ENCODE results near the gene SHC1. TPM values are rescaled to one million over a fixed set of nuclear protein-coding genes. Genes with fewer than 3 reads are reported as not detected.

The SHC1 gene
- polyA plus RNA-seq, 1 of the 3 experiments (the other 2 are of a cell fraction), result 338 TPM

DNA sequence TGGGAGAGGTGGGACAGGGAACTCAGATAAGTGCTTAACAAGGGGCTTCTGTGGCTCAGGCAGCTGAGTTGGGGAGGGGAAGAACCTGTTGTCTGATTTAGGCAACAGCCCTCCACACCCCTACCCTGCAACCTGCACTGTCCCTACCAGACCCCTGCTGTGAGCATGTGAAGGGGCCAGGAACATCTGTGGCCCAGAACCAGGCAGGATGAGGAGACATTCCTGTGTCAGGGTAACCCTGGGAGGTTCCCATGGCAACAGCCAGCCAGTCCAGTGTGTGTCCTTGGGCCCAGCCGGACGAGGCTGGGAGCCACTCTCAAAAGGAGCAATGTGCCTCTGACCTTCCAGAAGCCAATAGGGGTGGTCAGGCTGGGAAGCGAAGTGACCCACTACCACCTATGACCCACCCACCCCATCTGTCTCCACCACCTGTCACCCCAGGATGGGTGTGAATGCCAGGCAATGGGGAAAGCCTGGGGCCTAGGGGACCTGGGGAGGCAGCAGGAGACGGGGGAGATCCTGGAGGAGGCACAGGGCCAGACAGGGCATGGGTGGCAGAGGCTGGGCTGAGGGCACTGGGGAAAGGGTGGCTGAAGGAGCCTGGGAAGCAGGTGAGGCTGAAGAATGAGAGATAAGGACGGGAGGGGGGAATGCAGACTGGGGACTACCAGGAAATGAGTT lies 29.1 kb downstream of the SHC1 start:
- Histone ChIP-seq H3F3A (replicated peaks; ENCODE audit: insufficient read depth) (peaks cover 19% of the 10 kb centered on the region), H3K9me2 (no peaks in the 10 kb centered on the region), H3K36me3 (replicated peaks in 1 of 2; ENCODE audit: control insufficient read depth in 1 of 2, insufficient read depth in 2 of 2, low read length in 1 of 2) (peaks cover 0 to 11% of the 10 kb centered on the region in 2 experiments), H3K9me3 (no peaks in the 10 kb centered on the region), H3K4me2 (no peak overlapping the region), H3K9ac (no peak overlapping the region), H3K4me3 (ENCODE audit: low read depth in 2 of 2, low read length in 1 of 2) (no peak overlapping the region), H4K20me1 (ENCODE audit: insufficient read depth) (no peaks in the 10 kb centered on the region), H3K27me3 (ENCODE audit: insufficient read depth) (no peaks in the 10 kb centered on the region), H3K4me1 (ENCODE audit: control insufficient read depth in 1 of 2, insufficient read depth in 2 of 2, low read depth in 1 of 2, low read length in 1 of 2) (peaks cover 15 to 30% of the 10 kb centered on the region in 2 experiments; a peak in 3 of 4 replicates), H3K27ac (ENCODE audit: low read depth in 2 of 2, low read length in 1 of 2) (peak overlapping the region in 1 of 2 experiments; percentile 36; a peak in 1 of 4 replicates), H3K79me2 (ENCODE audit: insufficient read depth) (no peaks in the 10 kb centered on the region), H2AFZ (ENCODE audit: low read depth) (no peak overlapping the region)
- POLR2A ChIA-PET, result no interaction called here
- 0 out of 2 replicates have a peak, but pooled peaks have one; percentile 14 for TF ChIP-seq RCOR1 (IDR thresholded peaks at IDR 0.05; ENCODE audit: low read length)
- no peak for TF ChIP-seq MEF2A (IDR thresholded peaks at IDR 0.05; ENCODE audit: borderline replicate concordance, low read depth)
- no peak for TF ChIP-seq GATA2 (CRISPR knock-in tag; IDR thresholded peaks at IDR 0.05)
- no peak for TF ChIP-seq TAF1 (IDR thresholded peaks at IDR 0.05; ENCODE audit: borderline replicate concordance, low read depth, low read length)
- peak; percentile 65 for DNase-seq
- CTCF ChIA-PET, result interaction anchor here (0.8 to 6.6 kb wide), 6 partner anchors 58 to 382 kb away, joined by 3 to 34 read pairs (median 6); no protein-coding TSS in a partner anchor
- WGBS (ENCODE audit: low lambda C conversion rate), result 77% methylated on average over 5 of the region's 5 CpGs

DNA sequence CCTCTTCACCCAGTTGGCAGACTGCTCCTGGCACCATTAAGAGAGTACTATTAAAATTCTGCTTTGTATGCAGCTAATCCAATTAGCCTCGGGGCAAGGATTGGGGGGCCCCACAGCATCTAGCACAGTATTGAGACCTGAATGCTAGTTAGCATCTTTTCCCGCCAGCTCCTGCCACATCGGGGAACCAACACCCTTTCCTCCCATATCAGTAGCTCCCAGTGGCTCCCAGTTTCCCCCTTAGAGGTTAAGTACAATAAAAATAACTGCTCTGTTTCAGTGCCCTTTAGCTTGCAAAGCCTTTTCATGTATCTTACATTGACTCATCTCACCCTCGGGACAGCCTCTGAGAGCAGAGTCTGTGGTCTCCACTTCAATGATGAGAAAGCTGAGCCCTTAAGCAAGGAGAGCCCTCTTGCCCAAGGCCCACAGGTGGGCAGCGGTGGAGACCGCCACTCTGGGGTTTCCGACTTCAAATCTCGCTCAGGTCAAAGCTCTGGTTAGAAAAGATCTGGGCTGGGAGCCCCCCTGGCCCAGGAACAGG lies 29.8 kb downstream of the SHC1 start:
- CTCF ChIA-PET, result interaction anchor here (0.7 to 6.6 kb wide), 8 partner anchors 58 to 381 kb away, joined by 3 to 34 read pairs (median 6); no protein-coding TSS in a partner anchor

More for the DNA sequence above, 29.8 kb downstream of the SHC1 start:
- Histone ChIP-seq H3K27me3 (ENCODE audit: insufficient read depth) (no peaks in the 10 kb centered on the region), H3K4me2 (no peak overlapping the region), H3K79me2 (ENCODE audit: insufficient read depth) (peaks cover 5% of the 10 kb centered on the region; the same call in 1 of the 2 replicates), H2AFZ (ENCODE audit: low read depth) (no peak overlapping the region), H3K36me3 (replicated peaks in 1 of 2; ENCODE audit: control insufficient read depth in 1 of 2, insufficient read depth in 2 of 2, low read length in 1 of 2) (peaks cover 0 to 7% of the 10 kb centered on the region in 2 experiments), H3K27ac (ENCODE audit: low read depth in 2 of 2, low read length in 1 of 2) (peak overlapping the region in 1 of 2 experiments; percentile 5; a peak in 1 of 4 replicates), H3F3A (replicated peaks; ENCODE audit: insufficient read depth) (peaks cover 19% of the 10 kb centered on the region), H3K9me2 (no peaks in the 10 kb centered on the region), H3K4me1 (ENCODE audit: control insufficient read depth in 1 of 2, insufficient read depth in 2 of 2, low read depth in 1 of 2, low read length in 1 of 2) (peaks cover 18 to 33% of the 10 kb centered on the region in 2 experiments; a peak in 3 of 4 replicates), H3K9me3 (no peaks in the 10 kb centered on the region), H3K4me3 (ENCODE audit: low read depth in 2 of 2, low read length in 1 of 2) (no peak overlapping the region), H3K9ac (no peak overlapping the region), H4K20me1 (ENCODE audit: insufficient read depth) (no peaks in the 10 kb centered on the region)
- DNase-seq, result no peak
- POLR2A ChIA-PET, result interaction anchor here (0.7 kb wide), 1 partner anchor 25 kb away, joined by 3 read pairs; no protein-coding TSS in a partner anchor
- WGBS (ENCODE audit: low lambda C conversion rate), result 82% methylated on average over 8 of the region's 8 CpGs
- TF ChIP-seq, protein P1, sequence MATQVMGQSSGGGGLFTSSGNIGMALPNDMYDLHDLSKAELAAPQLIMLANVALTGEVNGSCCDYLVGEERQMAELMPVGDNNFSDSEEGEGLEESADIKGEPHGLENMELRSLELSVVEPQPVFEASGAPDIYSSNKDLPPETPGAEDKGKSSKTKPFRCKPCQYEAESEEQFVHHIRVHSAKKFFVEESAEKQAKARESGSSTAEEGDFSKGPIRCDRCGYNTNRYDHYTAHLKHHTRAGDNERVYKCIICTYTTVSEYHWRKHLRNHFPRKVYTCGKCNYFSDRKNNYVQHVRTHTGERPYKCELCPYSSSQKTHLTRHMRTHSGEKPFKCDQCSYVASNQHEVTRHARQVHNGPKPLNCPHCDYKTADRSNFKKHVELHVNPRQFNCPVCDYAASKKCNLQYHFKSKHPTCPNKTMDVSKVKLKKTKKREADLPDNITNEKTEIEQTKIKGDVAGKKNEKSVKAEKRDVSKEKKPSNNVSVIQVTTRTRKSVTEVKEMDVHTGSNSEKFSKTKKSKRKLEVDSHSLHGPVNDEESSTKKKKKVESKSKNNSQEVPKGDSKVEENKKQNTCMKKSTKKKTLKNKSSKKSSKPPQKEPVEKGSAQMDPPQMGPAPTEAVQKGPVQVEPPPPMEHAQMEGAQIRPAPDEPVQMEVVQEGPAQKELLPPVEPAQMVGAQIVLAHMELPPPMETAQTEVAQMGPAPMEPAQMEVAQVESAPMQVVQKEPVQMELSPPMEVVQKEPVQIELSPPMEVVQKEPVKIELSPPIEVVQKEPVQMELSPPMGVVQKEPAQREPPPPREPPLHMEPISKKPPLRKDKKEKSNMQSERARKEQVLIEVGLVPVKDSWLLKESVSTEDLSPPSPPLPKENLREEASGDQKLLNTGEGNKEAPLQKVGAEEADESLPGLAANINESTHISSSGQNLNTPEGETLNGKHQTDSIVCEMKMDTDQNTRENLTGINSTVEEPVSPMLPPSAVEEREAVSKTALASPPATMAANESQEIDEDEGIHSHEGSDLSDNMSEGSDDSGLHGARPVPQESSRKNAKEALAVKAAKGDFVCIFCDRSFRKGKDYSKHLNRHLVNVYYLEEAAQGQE (IDR thresholded peaks at IDR 0.05; ENCODE audit: low read depth, low read length), result no peak
- TF ChIP-seq, protein P2, sequence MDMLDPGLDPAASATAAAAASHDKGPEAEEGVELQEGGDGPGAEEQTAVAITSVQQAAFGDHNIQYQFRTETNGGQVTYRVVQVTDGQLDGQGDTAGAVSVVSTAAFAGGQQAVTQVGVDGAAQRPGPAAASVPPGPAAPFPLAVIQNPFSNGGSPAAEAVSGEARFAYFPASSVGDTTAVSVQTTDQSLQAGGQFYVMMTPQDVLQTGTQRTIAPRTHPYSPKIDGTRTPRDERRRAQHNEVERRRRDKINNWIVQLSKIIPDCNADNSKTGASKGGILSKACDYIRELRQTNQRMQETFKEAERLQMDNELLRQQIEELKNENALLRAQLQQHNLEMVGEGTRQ (IDR thresholded peaks at IDR 0.05; ENCODE audit: borderline replicate concordance, low read depth, low read length), result no peak
- TF ChIP-seq FOXM1 (IDR thresholded peaks at IDR 0.05; ENCODE audit: low read depth), result no peak
- TF ChIP-seq CHD2 (IDR thresholded peaks at IDR 0.05; ENCODE audit: low read length, partially characterized antibody), result no peak
- no peak for TF ChIP-seq RXRA (IDR thresholded peaks at IDR 0.05; ENCODE audit: borderline replicate concordance, low read depth)
- TF ChIP-seq GABPA (IDR thresholded peaks at IDR 0.05; ENCODE audit: low read depth), result no peak
- no peak for TF ChIP-seq SMC3 (IDR thresholded peaks at IDR 0.05; ENCODE audit: low read depth, low read length)
- TF ChIP-seq POLR2AphosphoS5 (IDR thresholded peaks at IDR 0.05; ENCODE audit: low read depth, low read length), result no peak
- TF ChIP-seq FOSL2 (IDR thresholded peaks at IDR 0.05; ENCODE audit: borderline replicate concordance, low read depth), result no peak
- no peak for TF ChIP-seq RAD21 (IDR thresholded peaks at IDR 0.05; ENCODE audit: low read length)
- TF ChIP-seq MEF2A (IDR thresholded peaks at IDR 0.05; ENCODE audit: borderline replicate concordance, low read depth), result no peak
- TF ChIP-seq ELF1 (IDR thresholded peaks at IDR 0.05), result no peak
- no peak for TF ChIP-seq JUND (IDR thresholded peaks at IDR 0.05)
- TF ChIP-seq TCF12 (IDR thresholded peaks at IDR 0.05), result no peak
- TF ChIP-seq, protein P3, sequence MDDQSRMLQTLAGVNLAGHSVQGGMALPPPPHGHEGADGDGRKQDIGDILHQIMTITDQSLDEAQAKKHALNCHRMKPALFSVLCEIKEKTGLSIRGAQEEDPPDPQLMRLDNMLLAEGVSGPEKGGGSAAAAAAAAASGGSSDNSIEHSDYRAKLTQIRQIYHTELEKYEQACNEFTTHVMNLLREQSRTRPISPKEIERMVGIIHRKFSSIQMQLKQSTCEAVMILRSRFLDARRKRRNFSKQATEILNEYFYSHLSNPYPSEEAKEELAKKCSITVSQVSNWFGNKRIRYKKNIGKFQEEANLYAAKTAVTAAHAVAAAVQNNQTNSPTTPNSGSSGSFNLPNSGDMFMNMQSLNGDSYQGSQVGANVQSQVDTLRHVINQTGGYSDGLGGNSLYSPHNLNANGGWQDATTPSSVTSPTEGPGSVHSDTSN (IDR thresholded peaks at IDR 0.05), result no peak
- TF ChIP-seq MXI1 (IDR thresholded peaks at IDR 0.05; ENCODE audit: low read depth, low read length), result no peak
- TF ChIP-seq, protein P4, sequence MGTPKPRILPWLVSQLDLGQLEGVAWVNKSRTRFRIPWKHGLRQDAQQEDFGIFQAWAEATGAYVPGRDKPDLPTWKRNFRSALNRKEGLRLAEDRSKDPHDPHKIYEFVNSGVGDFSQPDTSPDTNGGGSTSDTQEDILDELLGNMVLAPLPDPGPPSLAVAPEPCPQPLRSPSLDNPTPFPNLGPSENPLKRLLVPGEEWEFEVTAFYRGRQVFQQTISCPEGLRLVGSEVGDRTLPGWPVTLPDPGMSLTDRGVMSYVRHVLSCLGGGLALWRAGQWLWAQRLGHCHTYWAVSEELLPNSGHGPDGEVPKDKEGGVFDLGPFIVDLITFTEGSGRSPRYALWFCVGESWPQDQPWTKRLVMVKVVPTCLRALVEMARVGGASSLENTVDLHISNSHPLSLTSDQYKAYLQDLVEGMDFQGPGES (IDR thresholded peaks at IDR 0.05; ENCODE audit: low read depth, low read length), result no peak

Measured in SK-N-SH (cell line).